HCT116 (cell line): ENCODE measurements around the gene OPRD1. TPM values are rescaled to one million over a fixed set of nuclear protein-coding genes. Genes with fewer than 3 reads are reported as not detected.
A peak's percentile ranks its signal among the peaks of the same experiment; 100 is the strongest.

Experiments used
- ATAC-seq: fragments of 200-7000 bp; cut with Tn5 transposase; 2 replicates; pipeline ENCODE4 v1.9.1; 2020; ENCODE audit warnings: mild to moderate bottlenecking, moderate library complexity
- BruUV-seq: library from RNA; stranded (reverse); fragments of 400-500 nt; replicated peaks from 2 replicates; lab custom pipeline; 2021; lab: Mats Ljungman, UMichigan
- CTCF ChIA-PET: fragments of 300-600 bp; sonication (Branson Sonifier 250); formaldehyde crosslinking; loops from one replicate; lab custom pipeline; 2021; ENCODE audit warnings: antibody characterized with exemption; lab: Charles Lee
- POLR2A ChIA-PET: fragments of 300-600, 350-600 bp; sonication (Branson Sonifier 250); formaldehyde crosslinking; loops from one replicate; lab custom pipeline; 2021; ENCODE audit warnings: antibody characterized with exemption; lab: Charles Lee
- RAD21 ChIA-PET, 2 experiments: fragments of 300-600 bp; sonication (Branson Sonifier 250); formaldehyde crosslinking; loops; one replicate each; lab custom pipeline; 2023; ENCODE audit warnings: low total read pairs in 2 of 2; ENCODE audit not compliant: uncharacterized antibody in 2 of 2, unreplicated experiment in 2 of 2, low non-redundant PET in 1 of 2; lab: Charles Lee
- DNase-seq: peaks from one replicate; pipeline ENCODE4 v3.0.0-alpha.2; 2010; ENCODE audit warnings: low read depth, low spot score
- H2AFZ ChIP-seq: fragments of 200-600 bp; shearing (Covaris generic), sonication (generic); 2 replicates; pipeline ENCODE4 v1.6.1; 2017; ENCODE audit warnings: low read depth, mixed run types, mixed read lengths, antibody characterized with exemption, low read length; ENCODE audit not compliant: poor library complexity, severe bottlenecking
- H3K27ac ChIP-seq: 2 replicates; pipeline ENCODE4 v1.5.1; 2012; ENCODE audit warnings: low read depth, low read length
- H3K27me3 ChIP-seq: fragments of 200-600 bp; sonication (generic); 2 replicates; pipeline ENCODE4 v1.6.1; 2016; ENCODE audit warnings: mixed run types, low read length, mixed read lengths; ENCODE audit not compliant: insufficient read depth
- H3K36me3 ChIP-seq, 2 experiments: fragments of 200-500 bp in 1 of 2; fragments of 200-600 bp in 1 of 2; sonication (Bioruptor generic) in 1 of 2; sonication (generic) in 1 of 2; 2 replicates each; pipeline versions ENCODE4 v1.5.1 to v1.6.1; 2014 to 2016; ENCODE audit warnings: low read length in 2 of 2, inconsistent platforms in 1 of 2, mixed read lengths in 1 of 2, mixed run types in 1 of 2; ENCODE audit not compliant: insufficient read depth in 2 of 2, control insufficient read depth in 1 of 2
- H3K4me1 ChIP-seq, 2 experiments: fragments of 200-600 bp in 1 of 2; sonication (generic) in 1 of 2; 2 replicates each; pipeline versions ENCODE4 v1.5.1 to v1.6.1; 2012 to 2017; ENCODE audit warnings: low read length in 2 of 2, inconsistent platforms in 1 of 2, mild to moderate bottlenecking in 1 of 2, mixed read lengths in 1 of 2, mixed run types in 1 of 2, moderate library complexity in 1 of 2; ENCODE audit not compliant: insufficient read depth in 2 of 2, control insufficient read depth in 1 of 2
- H3K4me2 ChIP-seq: fragments of 200-600 bp; sonication (generic); 2 replicates; pipeline ENCODE4 v1.6.1; 2017; ENCODE audit warnings: mixed run types, low read length, mixed read lengths
- H3K4me3 ChIP-seq, 2 experiments: fragments of 200-600 bp in 1 of 2; sonication (generic) in 1 of 2; replicated peaks in 1 of 2; 2 replicates each; pipeline ENCODE4 v1.5.1; 2011 to 2016; ENCODE audit warnings: low read length in 2 of 2, control low read depth in 1 of 2, low read depth in 1 of 2, mild to moderate bottlenecking in 1 of 2, mixed read lengths in 1 of 2, mixed run types in 1 of 2
- H3K79me2 ChIP-seq: fragments of 200-600 bp; sonication (generic); 2 replicates; pipeline ENCODE4 v1.6.1; 2017; ENCODE audit warnings: mild to moderate bottlenecking, mixed run types, low read length, moderate library complexity, mixed read lengths; ENCODE audit not compliant: insufficient read depth
- H3K9ac ChIP-seq: fragments of 200-600 bp; sonication (generic); 2 replicates; pipeline ENCODE4 v1.6.1; 2016; ENCODE audit warnings: low read length, mixed read lengths
- H3K9me2 ChIP-seq: fragments of 200-600 bp; sonication (generic), shearing (Covaris generic); 2 replicates; pipeline ENCODE4 v1.6.1; 2017; ENCODE audit warnings: mixed run types, mild to moderate bottlenecking, moderate library complexity; ENCODE audit not compliant: insufficient read depth
- H3K9me3 ChIP-seq, 2 experiments: fragments of 200-500 bp in 1 of 2; fragments of 200-600 bp in 1 of 2; sonication (Bioruptor generic) in 1 of 2; sonication (generic) in 1 of 2; 2 replicates each; pipeline ENCODE4 v1.6.1; 2014 to 2017; ENCODE audit warnings: low read length in 2 of 2, mixed read lengths in 2 of 2, inconsistent platforms in 1 of 2, low read depth in 1 of 2, mild to moderate bottlenecking in 1 of 2, mixed run types in 1 of 2, moderate library complexity in 1 of 2; ENCODE audit not compliant: control insufficient read depth in 1 of 2, insufficient read depth in 1 of 2
- H4K20me1 ChIP-seq: fragments of 200-600 bp; sonication (generic), shearing (Covaris generic); 2 replicates; pipeline ENCODE4 v1.6.1; 2017; ENCODE audit warnings: mixed run types, mild to moderate bottlenecking, moderate library complexity; ENCODE audit not compliant: insufficient read depth
- CBX3 ChIP-seq: IDR thresholded peaks from 2 replicates; pipeline ENCODE4 v1.6.1; 2012; ENCODE audit warnings: low read depth
- POLR2AphosphoS5 ChIP-seq: IDR thresholded peaks from 2 replicates; pipeline ENCODE4 v1.6.1; 2011; ENCODE audit warnings: mild to moderate bottlenecking, low read depth, low read length, moderate library complexity
- RAD21 ChIP-seq: IDR thresholded peaks from 2 replicates; pipeline ENCODE4 v1.6.1; 2012; ENCODE audit warnings: low read depth, mild to moderate bottlenecking
- TCF7L2 ChIP-seq: IDR thresholded peaks from 2 replicates; pipeline ENCODE4 v1.7.0; 2011; ENCODE audit warnings: borderline replicate concordance, inconsistent platforms; ENCODE audit not compliant: insufficient read depth, insufficient read length; ENCODE audit errors: extremely low read depth
- YY1 ChIP-seq: IDR thresholded peaks from 2 replicates; pipeline ENCODE4 v1.6.1; 2011; ENCODE audit warnings: low read length, low read depth, moderate library complexity, mild to moderate bottlenecking; ENCODE audit not compliant: insufficient replicate concordance; ENCODE audit errors: extremely low read depth
- intact Hi-C: fragments of 100-400 bp; cut with micrococcal nuclease; formaldehyde crosslinking; loops from 2 replicates; pipeline ENCODE4 v1.10.0; 2022
- total RNA-seq: library from RNA; stranded (reverse); gene quantifications from one replicate; pipeline ENCODE4 v1.2.1, GENCODE V29; 2021; ENCODE audit not compliant: unreplicated experiment
- TF ChIP-seq, protein P1 (sequence below), 3 experiments: fragments of 200-600 bp in 1 of 3; sonication (generic) in 1 of 3; IDR thresholded peaks in 2 of 3; conservative IDR thresholded peaks in 1 of 3; 2 replicates each; pipeline ENCODE4 v1.5.1; 2012 to 2017; ENCODE audit warnings: low read depth in 2 of 3, low read length in 2 of 3, antibody characterized with exemption in 1 of 3, borderline replicate concordance in 1 of 3, control low read depth in 1 of 3, mild to moderate bottlenecking in 1 of 3, mixed read lengths in 1 of 3, mixed run types in 1 of 3, moderate library complexity in 1 of 3; ENCODE audit not compliant: insufficient read depth in 1 of 3

OPRD1 gene
- total RNA-seq, 1 experiment from 2014 or later: not detected

GRCh38 chr1:28782011-28782410, 30.0 kb upstream of the OPRD1 start:
- ChIA-PET CTCF (interaction anchor here (5.4 kb wide), 1 partner anchor 95 kb away, joined by 86 read pairs; no protein-coding TSS in a partner anchor), RAD21 (no interaction called here), POLR2A (no interaction called here)
- Histone ChIP-seq H3K4me1 (peaks cover 0 to 11% of the 10 kb centered on the region in 2 experiments; a peak in 2 of 4 replicates), H3K27ac (no peak overlapping the region), H3K9ac (no peak overlapping the region), H3K27me3 (no peaks in the 10 kb centered on the region), H3K4me2 (no peak overlapping the region), H3K4me3 (no peak overlapping the region), H2AFZ (no peak overlapping the region), H3K36me3 (no peaks in the 10 kb centered on the region), H3K79me2 (no peaks in the 10 kb centered on the region), H3K9me3 (no peaks in the 10 kb centered on the region), H4K20me1 (no peaks in the 10 kb centered on the region), H3K9me2 (no peaks in the 10 kb centered on the region)
- intact Hi-C loops: no loop called here
- no peak for ATAC-seq
- TF ChIP-seq CBX3: no peak
- TF ChIP-seq TCF7L2: no peak
- TF ChIP-seq RAD21: no peak
- no peak for TF ChIP-seq POLR2AphosphoS5
- no peak for DNase-seq
- no TSS peak for BruUV-seq

DNA sequence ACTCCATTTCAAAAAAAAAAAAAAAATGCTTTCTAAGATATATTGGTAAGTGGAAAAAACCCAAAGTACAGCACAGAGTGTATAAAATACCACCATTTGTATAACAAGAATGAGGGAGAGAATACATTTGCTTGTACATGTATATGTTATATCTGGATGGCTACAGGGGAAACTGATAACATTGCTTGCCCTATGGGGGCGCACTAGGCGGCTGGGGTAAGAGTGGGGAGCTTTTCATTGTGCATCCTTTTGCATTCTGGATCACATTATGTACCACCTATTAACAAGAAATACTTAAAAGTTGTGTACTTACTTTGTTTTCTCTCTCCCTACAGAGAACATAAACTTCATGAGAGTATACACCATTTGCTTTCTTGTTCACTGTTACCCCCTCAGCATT, 28.6 kb upstream of the OPRD1 start:
- H3K27ac ChIP-seq: no peak overlapping the region
- intact Hi-C loops: no loop called here
- BruUV-seq: no TSS peak
- TF ChIP-seq, protein P1, sequence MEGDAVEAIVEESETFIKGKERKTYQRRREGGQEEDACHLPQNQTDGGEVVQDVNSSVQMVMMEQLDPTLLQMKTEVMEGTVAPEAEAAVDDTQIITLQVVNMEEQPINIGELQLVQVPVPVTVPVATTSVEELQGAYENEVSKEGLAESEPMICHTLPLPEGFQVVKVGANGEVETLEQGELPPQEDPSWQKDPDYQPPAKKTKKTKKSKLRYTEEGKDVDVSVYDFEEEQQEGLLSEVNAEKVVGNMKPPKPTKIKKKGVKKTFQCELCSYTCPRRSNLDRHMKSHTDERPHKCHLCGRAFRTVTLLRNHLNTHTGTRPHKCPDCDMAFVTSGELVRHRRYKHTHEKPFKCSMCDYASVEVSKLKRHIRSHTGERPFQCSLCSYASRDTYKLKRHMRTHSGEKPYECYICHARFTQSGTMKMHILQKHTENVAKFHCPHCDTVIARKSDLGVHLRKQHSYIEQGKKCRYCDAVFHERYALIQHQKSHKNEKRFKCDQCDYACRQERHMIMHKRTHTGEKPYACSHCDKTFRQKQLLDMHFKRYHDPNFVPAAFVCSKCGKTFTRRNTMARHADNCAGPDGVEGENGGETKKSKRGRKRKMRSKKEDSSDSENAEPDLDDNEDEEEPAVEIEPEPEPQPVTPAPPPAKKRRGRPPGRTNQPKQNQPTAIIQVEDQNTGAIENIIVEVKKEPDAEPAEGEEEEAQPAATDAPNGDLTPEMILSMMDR (IDR thresholded peaks at IDR 0.05 in 2 of 3, conservative IDR thresholded peaks at IDR 0.05 in 1 of 3; ENCODE audit: borderline replicate concordance in 1 of 3, insufficient read depth in 1 of 3, low read depth in 2 of 3, low read length in 2 of 3): peak in 1 of 3 experiments; percentile 10; a peak in 2 of 6 replicates
- no peak for TF ChIP-seq YY1
- TF ChIP-seq, all 23 proteins: peak for 1
- Histone ChIP-seq H3K27me3 (no peaks in the 10 kb centered on the region), H3K9ac (no peak overlapping the region), H3K9me2 (no peaks in the 10 kb centered on the region), H3K79me2 (no peaks in the 10 kb centered on the region), H2AFZ (no peak overlapping the region), H3K4me1 (peaks cover 0 to 11% of the 10 kb centered on the region in 2 experiments; a peak in 2 of 4 replicates), H3K4me2 (no peak overlapping the region), H4K20me1 (no peaks in the 10 kb centered on the region), H3K4me3 (no peak overlapping the region), H3K36me3 (no peaks in the 10 kb centered on the region), H3K9me3 (no peaks in the 10 kb centered on the region)
- ChIA-PET CTCF (interaction anchor here (5.4 kb wide), 1 partner anchor 94 kb away, joined by 86 read pairs; no protein-coding TSS in a partner anchor), POLR2A (no interaction called here), RAD21 (interaction anchor here (0.6 to 1.6 kb wide), 3 partner anchors 94 to 177 kb away, joined by 4 to 5 read pairs (median 4); no protein-coding TSS in a partner anchor)
- ATAC-seq (no peak), DNase-seq (no peak)
